GM12892 (cell line): ENCODE results near the gene GARNL3.

ENCODE experiments used
- DNase-seq: peaks from one replicate; pipeline ENCODE4 v3.0.0; 2011; ENCODE audit not compliant: insufficient read length
- FAIRE-seq: peaks from 2 replicates; lab custom pipeline; 2011; peaks lifted over from hg19 to GRCh38; lab: Jason Lieb, UNC
- POLR2A ChIP-seq: IDR thresholded peaks from 2 replicates; pipeline ENCODE4 v1.6.1; 2011; ENCODE audit warnings: low read depth, low read length, control low read depth
- POLR2AphosphoS5 ChIP-seq: IDR thresholded peaks from 2 replicates; pipeline ENCODE4 v1.6.1; 2011; ENCODE audit warnings: low read depth, low read length, control low read depth
- TAF1 ChIP-seq: IDR thresholded peaks from 2 replicates; pipeline ENCODE4 v1.6.1; 2011; ENCODE audit warnings: low read depth, mild to moderate bottlenecking, control low read depth, low read length, borderline replicate concordance

The GARNL3 gene

GRCh38 chr9:127347831-127348776 is 83.5 kb downstream of the GARNL3 start:
- TF ChIP-seq POLR2AphosphoS5 = no peak
- no peak for TF ChIP-seq TAF1
- no peak for TF ChIP-seq POLR2A
- no peak for FAIRE-seq
- no peak for DNase-seq

DNA sequence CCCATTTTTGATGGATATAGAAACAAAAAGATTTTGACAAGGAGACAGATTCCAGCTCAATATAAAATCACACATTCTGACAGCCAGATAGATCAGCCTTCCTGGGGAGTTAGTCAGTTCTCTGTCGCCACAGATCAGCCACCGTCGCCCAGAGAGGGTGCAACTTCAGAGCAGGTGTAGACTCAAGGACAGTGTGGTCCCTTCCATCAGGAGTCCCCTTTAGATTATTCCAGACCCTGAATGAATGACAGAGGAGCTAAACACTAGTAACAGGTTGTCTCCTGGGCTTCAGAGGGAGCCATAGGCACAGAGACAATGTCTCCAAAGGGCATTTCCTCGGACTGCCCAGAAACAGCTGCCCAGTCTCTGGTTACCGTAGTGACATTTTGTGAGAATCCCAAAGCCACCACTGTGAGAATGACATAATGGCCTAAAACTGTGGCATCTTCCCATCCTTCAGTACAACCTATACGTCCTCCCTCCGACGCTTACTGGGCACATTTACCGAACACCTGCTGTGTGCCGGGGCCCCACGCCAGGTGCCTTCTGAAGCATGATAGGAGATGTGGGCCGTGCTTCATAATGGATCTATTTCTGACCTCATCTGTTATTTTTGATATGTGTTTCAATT is 85.0 kb downstream of the GARNL3 start:
- no peak for TF ChIP-seq POLR2AphosphoS5
- no peak for TF ChIP-seq TAF1
- DNase-seq = no peak
- FAIRE-seq = no peak

GRCh38 chr9:127351182-127352166 is 86.9 kb downstream of the GARNL3 start:
- DNase-seq (no peak), FAIRE-seq (no peak)
- TF ChIP-seq TAF1 = no peak
- no peak for TF ChIP-seq POLR2A
- no peak for TF ChIP-seq POLR2AphosphoS5

- TF ChIP-seq POLR2AphosphoS5 (no peak), TAF1 (no peak), POLR2A (no peak)
- no peak for DNase-seq
Observed at GRCh38 chr9:127353882-127354281, 89.3 kb downstream of the GARNL3 start.

DNA sequence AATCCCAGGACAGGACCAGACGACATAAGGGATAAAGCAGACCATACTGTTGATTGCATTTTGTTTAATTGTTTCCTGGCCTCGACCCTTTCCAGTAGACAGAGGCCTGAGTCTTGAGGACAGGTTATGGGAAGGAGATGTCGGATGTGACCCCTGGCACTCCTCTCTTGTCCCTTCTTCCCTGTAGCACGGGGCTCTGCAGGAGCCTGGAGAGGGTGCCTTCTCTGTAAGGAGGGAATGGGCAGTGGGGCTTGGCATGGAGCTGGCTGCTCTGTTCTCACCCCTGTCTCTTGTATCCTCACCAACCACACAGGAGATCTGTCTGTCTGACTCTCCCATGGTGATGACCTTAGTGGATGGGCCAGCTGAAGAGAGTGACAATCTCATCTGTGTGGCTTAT is 92.3 kb downstream of the GARNL3 start:
- TF ChIP-seq POLR2A = no peak
- TF ChIP-seq TAF1 = no peak
- no peak for FAIRE-seq
- no peak for DNase-seq

More at GRCh38 chr9:127353882-127354281, 89.3 kb downstream of the GARNL3 start:
- no peak for FAIRE-seq

DNA sequence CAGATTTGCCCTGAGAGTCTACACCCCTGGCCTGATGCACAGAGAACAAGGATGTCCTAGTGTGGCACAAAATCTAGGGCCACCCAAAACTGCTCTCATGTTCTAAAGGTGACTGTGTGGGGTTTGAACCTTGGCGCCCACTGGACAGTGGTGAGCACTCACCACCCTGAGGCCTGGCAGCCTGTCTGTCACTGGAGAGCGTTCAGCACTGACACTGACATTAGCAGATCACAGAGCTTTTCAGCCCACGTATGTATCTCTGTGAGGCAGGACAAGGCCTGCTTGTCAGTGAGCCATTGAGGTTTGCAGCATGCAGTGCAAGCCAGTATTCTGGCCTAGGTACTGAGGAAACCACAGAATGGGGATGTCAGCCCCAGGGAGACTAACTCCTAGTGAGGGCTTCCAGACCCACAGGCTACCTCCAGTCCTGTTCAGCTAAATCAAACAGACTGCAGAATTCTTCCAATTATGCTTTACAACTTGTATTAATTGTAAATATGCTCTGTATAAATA is 93.5 kb downstream of the GARNL3 start:
- FAIRE-seq (no peak), DNase-seq (no peak)
- TF ChIP-seq POLR2A (no peak), POLR2AphosphoS5 (no peak), TAF1 (no peak)

DNA sequence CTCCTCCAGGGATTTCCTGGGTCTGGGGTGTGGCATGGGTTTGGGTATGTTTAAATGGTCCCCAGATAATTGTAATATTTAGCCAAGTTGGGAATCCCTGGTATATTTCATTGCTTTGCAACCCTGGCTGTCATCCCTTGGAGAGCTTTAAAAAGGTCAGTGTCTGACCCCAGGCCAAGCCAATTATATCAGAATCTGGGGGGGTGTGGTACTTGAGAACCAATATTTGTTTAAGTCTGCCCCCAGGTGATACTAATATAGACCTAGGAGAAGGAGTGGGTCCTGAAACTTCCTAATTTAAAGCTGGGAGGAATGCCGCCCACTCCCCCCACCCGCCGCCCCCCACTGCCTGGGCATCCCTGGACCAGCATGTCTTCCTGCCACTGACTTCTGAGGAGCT is 94.2 kb downstream of the GARNL3 start:
- no peak for DNase-seq
- TF ChIP-seq POLR2A (no peak), TAF1 (no peak), POLR2AphosphoS5 (no peak)
- FAIRE-seq = no peak

DNA sequence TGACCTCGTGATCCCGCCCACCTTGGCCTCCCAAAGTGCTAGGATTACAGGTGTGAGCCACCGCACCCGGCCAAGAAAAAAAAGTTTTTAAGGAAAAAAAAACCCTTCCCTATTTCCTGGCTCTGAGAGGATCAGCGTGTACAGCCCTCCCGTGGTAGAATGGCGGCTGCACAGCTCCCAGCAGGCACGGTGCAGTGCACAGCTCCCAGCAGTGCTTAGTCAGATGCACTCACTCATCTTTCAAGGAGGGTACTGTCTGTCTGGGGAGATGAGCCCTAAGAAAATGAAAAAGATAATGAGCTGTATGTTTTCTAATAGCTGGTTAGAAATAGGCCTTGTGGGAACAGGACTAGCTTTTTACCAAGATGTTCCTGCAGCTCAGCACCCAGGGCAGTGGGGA is 95.7 kb downstream of the GARNL3 start:
- TF ChIP-seq POLR2AphosphoS5 (no peak), TAF1 (no peak), POLR2A (no peak)
- FAIRE-seq (no peak), DNase-seq (no peak)

- FAIRE-seq (no peak), DNase-seq (no peak)
- TF ChIP-seq TAF1 (no peak), POLR2A (no peak), POLR2AphosphoS5 (no peak)
Observed at GRCh38 chr9:127360829-127361228, 96.3 kb downstream of the GARNL3 start.

DNA sequence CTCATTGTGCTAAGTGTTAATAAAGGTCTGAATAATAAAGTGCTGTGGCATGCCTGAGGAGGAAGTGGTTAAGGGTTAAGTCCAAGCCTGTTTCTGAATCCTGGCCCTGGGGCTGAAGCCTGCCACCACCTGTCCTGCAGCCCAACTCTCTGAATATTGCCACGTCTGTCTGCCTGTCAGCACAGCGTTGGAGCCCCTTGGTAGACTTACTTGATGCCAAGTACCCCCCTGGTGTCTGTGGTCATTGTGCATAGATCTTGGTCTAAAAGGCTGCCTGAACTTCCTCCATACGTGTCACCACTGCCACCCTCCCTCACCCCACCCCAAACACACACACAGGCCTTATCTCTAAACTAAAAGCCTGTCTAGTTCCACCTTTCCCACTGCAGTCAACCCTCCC is 97.0 kb downstream of the GARNL3 start:
- no peak for TF ChIP-seq TAF1
- no peak for TF ChIP-seq POLR2AphosphoS5
- no peak for TF ChIP-seq POLR2A
- no peak for DNase-seq
- FAIRE-seq = no peak
